K562 (cell line): Measurements from ENCODE around the gene MYCN. TPM values are rescaled to one million over a fixed set of nuclear protein-coding genes. Genes with fewer than 3 reads are reported as not detected.

Experiments used
- ATAC-seq: fragments of 200-7000 bp; cut with Tn5 transposase; 3 replicates; pipeline ENCODE4 v1.9.1; 2020; ENCODE audit warnings: moderate library complexity
- BruUV-seq: library from RNA; stranded (reverse); fragments of 400-500 nt; replicated peaks from 2 replicates; lab custom pipeline; 2021; lab: Mats Ljungman, UMichigan
- CTCF ChIA-PET: fragments of 300-600 bp; formaldehyde crosslinking; extraction: SDS; loops from one replicate; lab custom pipeline; 2021; ENCODE audit warnings: low intra/inter-chr PET ratio; lab: Yijun Ruan, JAX
- POLR2A ChIA-PET: fragments of 300-600, 350-650 bp; sonication (Branson Sonifier 250); formaldehyde crosslinking; extraction: SDS; loops from one replicate; lab custom pipeline; 2021; ENCODE audit warnings: antibody characterized with exemption, inconsistent platforms; lab: Yijun Ruan, JAX
- DNase-seq, 4 experiments: peaks; one replicate each; pipeline versions ENCODE4 v3.0.0 to v3.0.0-alpha.2; 2011 to 2018; ENCODE audit warnings: low spot score in 3 of 4, mixed read lengths in 3 of 4; ENCODE audit errors: extremely low read depth in 1 of 4
- FAIRE-seq: peaks from 2 replicates; lab custom pipeline; 2011; peaks lifted over from hg19 to GRCh38; lab: Jason Lieb, UNC
- H2AFZ ChIP-seq: 2 replicates; pipeline ENCODE4 v1.6.0; 2011; ENCODE audit warnings: low read depth, low read length, control low read depth, inconsistent platforms
- H3K27ac ChIP-seq: fragments of 200-600 bp; 3 replicates; pipeline ENCODE4 v1.8.0; 2011; ENCODE audit warnings: low read depth, mild to moderate bottlenecking, control low read depth, inconsistent platforms, low read length, moderate library complexity, mixed read lengths; ENCODE audit errors: extremely low read depth
- H3K27me3 ChIP-seq, 2 experiments: fragments of 300-600 bp in 1 of 2; 2 replicates in 1 of 2; 3 replicates in 1 of 2; pipeline versions ENCODE4 v1.6.0 to v1.8.0; 2011; ENCODE audit warnings: inconsistent platforms in 2 of 2, low read length in 2 of 2, mild to moderate bottlenecking in 1 of 2, mixed read lengths in 1 of 2, moderate library complexity in 1 of 2; ENCODE audit not compliant: control insufficient read depth in 2 of 2, insufficient read depth in 2 of 2
- H3K36me3 ChIP-seq: fragments of 300-600 bp; 3 replicates; pipeline ENCODE4 v1.8.0; 2011; ENCODE audit warnings: mild to moderate bottlenecking, low read length, inconsistent platforms; ENCODE audit not compliant: control insufficient read depth, insufficient read depth
- H3K4me1 ChIP-seq, 2 experiments: fragments of 200-600 bp in 1 of 2; replicated peaks in 1 of 2; 2 replicates in 1 of 2; 3 replicates in 1 of 2; pipeline versions ENCODE4 v1.5.1 to v1.8.0; 2011; ENCODE audit warnings: inconsistent platforms in 2 of 2, low read length in 2 of 2, mild to moderate bottlenecking in 1 of 2, mixed read lengths in 1 of 2, moderate library complexity in 1 of 2; ENCODE audit not compliant: control insufficient read depth in 2 of 2, insufficient read depth in 2 of 2
- H3K4me2 ChIP-seq: 2 replicates; pipeline ENCODE4 v1.6.1; 2011; ENCODE audit warnings: low read length, control low read depth, inconsistent platforms, mixed read lengths; ENCODE audit not compliant: insufficient read depth
- H3K4me3 ChIP-seq: fragments of 200-600 bp; sonication (generic), shearing (Covaris generic); 2 replicates; pipeline ENCODE4 v1.5.1; 2016; ENCODE audit warnings: control low read depth, inconsistent platforms
- H3K79me2 ChIP-seq: fragments of 200-600 bp; 3 replicates; pipeline ENCODE4 v1.8.0; 2011; ENCODE audit warnings: low read length, inconsistent platforms; ENCODE audit not compliant: control insufficient read depth, insufficient read depth
- H3K9ac ChIP-seq, 2 experiments: 2 replicates each; pipeline versions ENCODE4 v1.6.0 to v1.6.1; 2011; ENCODE audit warnings: low read depth in 2 of 2, low read length in 2 of 2, control low read depth in 1 of 2, inconsistent platforms in 1 of 2, mild to moderate bottlenecking in 1 of 2, mixed read lengths in 1 of 2; ENCODE audit not compliant: insufficient read depth in 1 of 2
- H3K9me1 ChIP-seq: one replicate; pipeline ENCODE4 v1.6.0; 2011; ENCODE audit warnings: inconsistent platforms, mild to moderate bottlenecking, low read length, moderate library complexity; ENCODE audit not compliant: control insufficient read depth, insufficient read depth
- H3K9me3 ChIP-seq: replicated peaks from 2 replicates; pipeline ENCODE4 v1.5.1; 2011; ENCODE audit warnings: low read depth, low read length, inconsistent platforms; ENCODE audit not compliant: control insufficient read depth, insufficient read depth
- H4K20me1 ChIP-seq: replicated peaks from 2 replicates; pipeline ENCODE4 v1.6.1; 2011; ENCODE audit warnings: low read length, inconsistent platforms, mixed read lengths; ENCODE audit not compliant: control insufficient read depth, insufficient read depth
- DIDO1 ChIP-seq: fragments of 450-650 bp; IDR thresholded peaks from 2 replicates; pipeline ENCODE4 v1.6.1; 2016; ENCODE audit warnings: low read depth, missing biosample characterization, missing genetic modification characterization
- ETV1 ChIP-seq: fragments of 450-650 bp; conservative IDR thresholded peaks from 2 replicates; pipeline ENCODE4 v1.6.1; 2016; ENCODE audit warnings: missing genetic modification characterization, control low read depth, low read depth, missing compliant biosample characterization
- GABPB1 ChIP-seq: sonication (generic); formaldehyde crosslinking; IDR thresholded peaks from 2 replicates; pipeline ENCODE4 v1.8.0; 2022; ENCODE audit warnings: mild to moderate bottlenecking, missing genetic modification reagents
- GTF2F1 ChIP-seq: IDR thresholded peaks from 2 replicates; pipeline ENCODE4 v1.6.1; 2011; ENCODE audit warnings: low read depth, low read length, improper control_type of control experiment
- PHF8 ChIP-seq: fragments of 200-600 bp; sonication (generic); IDR thresholded peaks from 2 replicates; pipeline ENCODE4 v1.6.1; 2012; ENCODE audit warnings: mixed run types, mild to moderate bottlenecking, inconsistent platforms, low read length, moderate library complexity, borderline replicate concordance
- RBM22 ChIP-seq: fragments of 200-400 bp; formaldehyde crosslinking; IDR thresholded peaks from 2 replicates; pipeline ENCODE4 v1.6.1; 2018; ENCODE audit warnings: low read length, low read depth; ENCODE audit not compliant: poor library complexity, severe bottlenecking
- SRSF1 ChIP-seq: fragments of 200-400 bp; formaldehyde crosslinking; IDR thresholded peaks from 2 replicates; pipeline ENCODE4 v1.6.1; 2017; ENCODE audit warnings: mild to moderate bottlenecking, low read depth, low read length, moderate library complexity
- SUPT5H ChIP-seq: fragments of 450-650 bp; IDR thresholded peaks from 2 replicates; pipeline ENCODE4 v1.6.1; 2016
- ZNF324 ChIP-seq: fragments of 250-450 bp; sonication (Bioruptor Pico); IDR thresholded peaks from 2 replicates; pipeline ENCODE4 v1.4.0; 2020; ENCODE audit warnings: mild to moderate bottlenecking
- ZNF57 ChIP-seq: fragments of 450-650 bp; formaldehyde crosslinking; IDR thresholded peaks from 2 replicates; pipeline ENCODE4 v1.4.0; 2020; ENCODE audit warnings: mild to moderate bottlenecking, moderate library complexity
- ZNF589 ChIP-seq: fragments of 200-800 bp; sonication (Bioruptor generic); IDR thresholded peaks from 2 replicates; pipeline ENCODE4 v1.6.1; 2016; ENCODE audit warnings: low read depth, missing genetic modification characterization, missing compliant biosample characterization
- WGBS: fragments of 100-300 bp; shearing (Covaris generic); methylation state at CpG from one replicate; pipeline ENCODE4 v1.1.6; 2016; ENCODE audit warnings: low coverage, mixed read lengths; ENCODE audit not compliant: insufficient coverage; ENCODE audit errors: missing lambda C conversion rate; 5-methylcytosine and 5-hydroxymethylcytosine counted together
- in situ Hi-C: fragments of 300-500 bp; cut with MboI; formaldehyde crosslinking; loops from 4 replicates; pipeline ENCODE4 v1.15.0; 2018; ENCODE audit warnings: inconsistent platforms, mixed read lengths
- intact Hi-C: fragments of 100-400 bp; cut with micrococcal nuclease; formaldehyde crosslinking; loops from 2 replicates; pipeline ENCODE4 v1.14.2; 2022
- polyA plus RNA-seq, 8 experiments: library from polyadenylated mRNA; depleted of rRNA in 4 of 8; stranded (reverse) in 5 of 8; unstranded in 3 of 8; fragments of >200 nt; fragmentation: Nextera tagmentation in 2 of 8; fragmentation: Illumina TruSeq in 1 of 8; extraction: Ambion mirVana in 2 of 8; extraction: Trizol in 1 of 8; gene quantifications; 2 replicates each; pipeline versions ENCODE4 v1.2.1 to v1.2.3, GENCODE V29; 2011 to 2014; ENCODE audit warnings: inconsistent platforms in 1 of 8, missing spikeins in 1 of 8
- total RNA-seq, 7 experiments: library from RNA; depleted of rRNA in 6 of 7; stranded (reverse); fragments of >200 nt in 6 of 7; fragmentation: Illumina TruSeq in 2 of 7; extraction: Trizol in 2 of 7; gene quantifications; 2 replicates each; pipeline versions ENCODE4 v1.2.1 to v1.2.3, GENCODE V29; 2011 to 2021; ENCODE audit warnings: low replicate concordance in 1 of 7
- TF ChIP-seq, protein P1 (sequence below): fragments of 250-450 bp; sonication (Bioruptor Pico); IDR thresholded peaks from 2 replicates; pipeline ENCODE4 v1.6.1; 2021; ENCODE audit warnings: mild to moderate bottlenecking
- TF ChIP-seq, protein P2 (sequence below), 2 experiments: fragments of 250-450 bp in 1 of 2; fragments of 450-650 bp in 1 of 2; sonication (Bioruptor Pico) in 1 of 2; IDR thresholded peaks; 2 replicates each; pipeline versions ENCODE4 v1.6.1 to v1.8.0; 2016 to 2021; ENCODE audit warnings: mild to moderate bottlenecking in 2 of 2, moderate library complexity in 2 of 2, missing compliant biosample characterization in 1 of 2, missing genetic modification characterization in 1 of 2
- TF ChIP-seq, protein P3 (sequence below): sonication (generic); formaldehyde crosslinking; IDR thresholded peaks from 2 replicates; pipeline ENCODE4 v1.8.1; 2022; ENCODE audit warnings: missing genetic modification reagents
- TF ChIP-seq, protein P4 (sequence below): IDR thresholded peaks from 3 replicates; pipeline ENCODE4 v1.6.1; 2011; ENCODE audit warnings: borderline replicate concordance, mild to moderate bottlenecking, moderate library complexity; ENCODE audit not compliant: insufficient read length; ENCODE audit errors: extremely low read depth

Gene MYCN
- total and polyA plus RNA-seq, 9 of the 15 experiments (the other 6 are each of a cell fraction or from before 2014, with no cell fraction given) = not detected

DNA sequence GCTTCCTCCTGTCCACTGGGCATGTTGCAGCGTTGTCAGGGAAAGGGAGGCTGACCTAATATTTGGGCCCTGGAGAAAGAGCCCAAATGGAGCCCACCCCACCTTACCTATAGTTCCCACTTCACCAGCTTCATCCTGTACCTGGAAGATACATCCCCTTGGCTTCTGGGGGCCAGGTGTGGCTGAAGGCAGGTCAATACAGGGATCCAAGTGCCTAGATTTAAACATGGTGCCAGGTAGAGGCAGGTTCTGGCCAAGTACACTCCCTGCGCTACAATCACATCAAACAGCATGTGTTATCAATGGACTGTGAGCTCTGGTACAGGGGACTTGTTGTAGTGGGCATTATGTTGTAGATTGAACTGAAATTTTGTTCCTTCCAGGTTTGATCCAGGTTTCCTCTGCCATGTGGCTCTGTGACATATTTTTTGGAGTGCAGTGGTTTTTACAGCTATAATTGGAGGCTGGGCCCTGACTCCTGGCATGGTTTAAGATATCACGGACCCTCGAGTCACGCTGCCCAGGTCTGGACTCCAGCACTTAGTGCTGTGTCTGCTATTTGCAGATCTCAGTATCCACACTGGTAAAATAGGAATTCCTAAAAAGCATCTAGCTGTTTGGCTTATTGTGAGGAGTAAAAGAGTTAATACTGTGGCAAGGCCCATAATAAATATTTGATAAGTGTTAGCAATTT is 23.8 kb downstream of the MYCN start (continued):
- TF ChIP-seq, protein P1, sequence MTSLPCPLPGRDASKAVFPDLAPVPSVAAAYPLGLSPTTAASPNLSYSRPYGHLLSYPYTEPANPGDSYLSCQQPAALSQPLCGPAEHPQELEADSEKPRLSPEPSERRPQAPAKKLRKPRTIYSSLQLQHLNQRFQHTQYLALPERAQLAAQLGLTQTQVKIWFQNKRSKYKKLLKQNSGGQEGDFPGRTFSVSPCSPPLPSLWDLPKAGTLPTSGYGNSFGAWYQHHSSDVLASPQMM (CRISPR knock-in tag) = no peak
- TF ChIP-seq ZNF589 (CRISPR knock-in tag) (no peak), SUPT5H (no peak), ETV1 (tag) (no peak), SRSF1 (no peak)
- TF ChIP-seq, protein P2, sequence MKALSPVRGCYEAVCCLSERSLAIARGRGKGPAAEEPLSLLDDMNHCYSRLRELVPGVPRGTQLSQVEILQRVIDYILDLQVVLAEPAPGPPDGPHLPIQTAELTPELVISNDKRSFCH (CRISPR knock-in tag; IDR thresholded peaks at IDR 0.05) = no peak
- TF ChIP-seq, protein P2 (tag; IDR thresholded peaks at IDR 0.05) = no peak

DNA sequence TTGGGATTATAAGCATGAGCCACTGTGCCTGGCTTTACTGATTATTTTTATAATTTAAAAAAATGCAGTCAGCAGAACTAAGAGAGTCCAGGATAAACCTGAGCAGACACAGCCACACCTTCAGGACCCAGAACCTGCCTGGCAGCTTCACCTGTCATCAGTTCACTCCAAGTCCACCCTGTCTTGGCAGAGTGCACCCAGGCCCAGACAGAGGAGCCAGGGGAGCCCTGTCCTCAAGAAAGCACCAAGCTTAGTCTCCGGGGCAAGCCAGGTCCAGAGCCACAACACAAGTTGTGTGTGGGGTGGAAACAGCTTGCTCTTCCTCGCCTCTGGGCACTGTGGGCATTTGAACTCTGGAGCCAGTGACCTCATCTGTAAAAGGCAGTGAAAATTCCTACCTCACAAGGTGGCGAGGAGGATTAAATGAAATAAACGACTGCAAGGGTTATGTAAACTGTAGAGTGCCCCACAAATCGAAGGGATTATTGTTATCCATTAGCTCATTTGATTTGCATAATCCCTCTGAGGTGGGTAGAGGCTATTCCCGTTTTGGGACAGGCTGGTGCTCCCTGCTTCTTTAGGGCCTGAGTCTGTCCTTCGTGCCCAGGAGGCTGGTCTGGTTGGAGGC is 24.7 kb downstream of the MYCN start:
- WGBS = 5% methylated on average over 7 of the region's 7 CpGs
- H3K27ac ChIP-seq = no peak overlapping the region
- no peaks in the 10 kb centered on the region for H3K79me2 ChIP-seq
- ChIA-PET POLR2A (no interaction called here), CTCF (no interaction called here)
- H3K36me3 ChIP-seq = no peaks in the 10 kb centered on the region
- H3K9ac ChIP-seq = no peak overlapping the region
- H3K9me3 ChIP-seq = no peaks in the 10 kb centered on the region
- H2AFZ ChIP-seq = no peak overlapping the region
- no peaks in the 10 kb centered on the region for H3K9me1 ChIP-seq
- H3K4me3 ChIP-seq = no peak overlapping the region
- in situ Hi-C loops (no loop called here), intact Hi-C loops (no loop called here)
- H3K4me1 ChIP-seq = no peaks in the 10 kb centered on the region
- H3K4me2 ChIP-seq = no peak overlapping the region
- H3K27me3 ChIP-seq = peaks cover 0 to 19% of the 10 kb centered on the region in 2 experiments; a peak in 4 of 5 replicates
- no peak for DNase-seq
- BruUV-seq = no TSS peak
- no peaks in the 10 kb centered on the region for H4K20me1 ChIP-seq
- no peak for FAIRE-seq
- ATAC-seq = no peak
- no peak for TF ChIP-seq ZNF57 (CRISPR knock-in tag)
- TF ChIP-seq, protein P3, sequence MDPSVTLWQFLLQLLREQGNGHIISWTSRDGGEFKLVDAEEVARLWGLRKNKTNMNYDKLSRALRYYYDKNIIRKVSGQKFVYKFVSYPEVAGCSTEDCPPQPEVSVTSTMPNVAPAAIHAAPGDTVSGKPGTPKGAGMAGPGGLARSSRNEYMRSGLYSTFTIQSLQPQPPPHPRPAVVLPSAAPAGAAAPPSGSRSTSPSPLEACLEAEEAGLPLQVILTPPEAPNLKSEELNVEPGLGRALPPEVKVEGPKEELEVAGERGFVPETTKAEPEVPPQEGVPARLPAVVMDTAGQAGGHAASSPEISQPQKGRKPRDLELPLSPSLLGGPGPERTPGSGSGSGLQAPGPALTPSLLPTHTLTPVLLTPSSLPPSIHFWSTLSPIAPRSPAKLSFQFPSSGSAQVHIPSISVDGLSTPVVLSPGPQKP (CRISPR knock-in tag) = no peak
- no peak for TF ChIP-seq GABPB1 (CRISPR knock-in tag)
- TF ChIP-seq ZNF324 (CRISPR knock-in tag) = no peak
- TF ChIP-seq PHF8 = no peak
- TF ChIP-seq, protein P4, sequence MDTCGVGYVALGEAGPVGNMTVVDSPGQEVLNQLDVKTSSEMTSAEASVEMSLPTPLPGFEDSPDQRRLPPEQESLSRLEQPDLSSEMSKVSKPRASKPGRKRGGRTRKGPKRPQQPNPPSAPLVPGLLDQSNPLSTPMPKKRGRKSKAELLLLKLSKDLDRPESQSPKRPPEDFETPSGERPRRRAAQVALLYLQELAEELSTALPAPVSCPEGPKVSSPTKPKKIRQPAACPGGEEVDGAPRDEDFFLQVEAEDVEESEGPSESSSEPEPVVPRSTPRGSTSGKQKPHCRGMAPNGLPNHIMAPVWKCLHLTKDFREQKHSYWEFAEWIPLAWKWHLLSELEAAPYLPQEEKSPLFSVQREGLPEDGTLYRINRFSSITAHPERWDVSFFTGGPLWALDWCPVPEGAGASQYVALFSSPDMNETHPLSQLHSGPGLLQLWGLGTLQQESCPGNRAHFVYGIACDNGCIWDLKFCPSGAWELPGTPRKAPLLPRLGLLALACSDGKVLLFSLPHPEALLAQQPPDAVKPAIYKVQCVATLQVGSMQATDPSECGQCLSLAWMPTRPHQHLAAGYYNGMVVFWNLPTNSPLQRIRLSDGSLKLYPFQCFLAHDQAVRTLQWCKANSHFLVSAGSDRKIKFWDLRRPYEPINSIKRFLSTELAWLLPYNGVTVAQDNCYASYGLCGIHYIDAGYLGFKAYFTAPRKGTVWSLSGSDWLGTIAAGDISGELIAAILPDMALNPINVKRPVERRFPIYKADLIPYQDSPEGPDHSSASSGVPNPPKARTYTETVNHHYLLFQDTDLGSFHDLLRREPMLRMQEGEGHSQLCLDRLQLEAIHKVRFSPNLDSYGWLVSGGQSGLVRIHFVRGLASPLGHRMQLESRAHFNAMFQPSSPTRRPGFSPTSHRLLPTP = no peak
- TF ChIP-seq GTF2F1 = no peak
- no peak for TF ChIP-seq DIDO1 (tag)
- no peak for TF ChIP-seq RBM22
